Globus pallidus (tissue), 1 donor: Measurements from ENCODE around the gene ARRDC3.
"Not testable (repeated sequence)": the region's sequence is repeated elsewhere in the genome, so short reads cannot be mapped to it uniquely, and the experiment has no call there.

Source experiments
- DNase-seq: peaks from one replicate; pipeline ENCODE4 v3.0.0-alpha.2; 2015; ENCODE audit warnings: low spot score

The ARRDC3 gene

DNA sequence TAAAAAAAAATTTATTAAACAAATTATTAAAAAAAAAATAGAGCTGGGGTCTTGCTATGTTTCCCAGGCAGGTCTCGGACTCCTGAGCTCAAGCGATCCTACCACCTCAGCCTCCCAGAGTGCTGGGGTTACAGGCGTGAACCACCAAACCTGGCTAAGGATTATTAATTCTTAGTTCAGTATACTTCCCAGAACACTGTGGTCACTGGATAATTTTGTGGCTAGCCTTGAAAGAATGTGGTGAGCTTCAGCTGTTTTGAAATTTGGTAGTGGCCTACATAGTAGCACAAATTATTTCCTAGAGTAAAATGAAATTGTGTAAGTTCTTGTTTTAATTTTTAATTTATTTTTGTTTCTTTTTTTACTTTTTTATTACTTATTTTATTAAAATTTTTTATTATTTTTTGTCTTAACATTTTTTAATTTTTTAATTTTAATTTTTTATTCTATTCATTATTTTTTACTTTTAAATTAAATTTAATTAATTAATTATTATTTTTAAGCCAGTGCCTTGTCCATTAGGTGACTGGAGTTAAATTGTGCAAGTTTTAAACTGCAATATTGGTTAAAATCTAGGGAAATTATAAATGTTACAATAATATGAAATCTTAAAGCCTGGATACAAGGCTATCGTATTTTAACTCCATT is 23.0 kb downstream of the ARRDC3 start:
- no peak for DNase-seq

DNA sequence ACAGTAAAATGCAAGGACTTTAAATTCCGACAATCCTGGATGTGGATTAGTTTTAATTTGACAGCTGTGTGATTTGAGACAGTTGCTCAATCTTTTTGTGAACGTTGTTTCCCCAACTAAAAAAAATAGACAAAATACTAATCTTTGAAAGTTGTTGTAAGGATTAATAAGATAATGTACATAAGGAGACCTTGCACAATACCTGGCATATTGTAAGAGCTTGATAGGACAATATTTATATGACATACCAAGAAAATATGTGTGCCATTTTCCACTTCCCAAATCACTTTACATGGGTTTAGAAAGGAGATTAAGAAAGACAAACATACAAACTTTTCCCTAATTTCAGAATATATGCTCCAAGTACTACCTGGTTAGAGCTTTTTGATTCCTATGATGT is 25.3 kb downstream of the ARRDC3 start:
- DNase-seq, result no peak

DNA sequence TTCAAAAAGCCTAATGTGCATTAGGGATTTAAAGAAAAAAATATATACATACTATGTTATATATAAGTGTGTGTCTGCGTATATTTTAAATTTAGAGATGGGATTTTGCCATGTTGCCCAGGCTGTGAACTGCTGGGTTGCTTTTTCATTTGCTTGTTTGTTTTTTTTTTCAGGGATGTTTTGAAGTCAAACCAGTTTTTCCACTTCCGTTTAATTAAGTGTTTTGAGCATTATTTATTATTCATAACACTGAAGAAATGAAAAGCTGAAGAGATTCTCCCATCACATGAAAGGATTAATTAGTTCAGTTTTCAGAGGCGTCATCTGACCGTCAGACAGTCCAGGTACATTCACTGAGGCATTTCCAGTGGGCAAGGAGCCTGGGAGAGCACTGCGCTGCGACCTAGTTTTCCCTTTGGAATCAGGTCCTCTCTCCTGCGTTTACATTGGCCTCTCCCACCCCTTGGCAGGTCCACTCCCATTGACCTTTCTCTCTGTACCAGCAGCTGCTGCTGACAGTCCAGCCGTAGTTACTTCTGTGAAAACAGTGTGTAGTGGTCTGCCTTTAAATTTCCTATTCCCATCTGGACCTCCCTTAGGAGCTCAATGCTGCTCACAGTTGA is 26.0 kb downstream of the ARRDC3 start:
- no peak for DNase-seq

- DNase-seq, result not testable (repeated sequence)
These were observed 28.2 kb downstream of the ARRDC3 start for GRCh38 chr5:91354867-91355266.

DNA sequence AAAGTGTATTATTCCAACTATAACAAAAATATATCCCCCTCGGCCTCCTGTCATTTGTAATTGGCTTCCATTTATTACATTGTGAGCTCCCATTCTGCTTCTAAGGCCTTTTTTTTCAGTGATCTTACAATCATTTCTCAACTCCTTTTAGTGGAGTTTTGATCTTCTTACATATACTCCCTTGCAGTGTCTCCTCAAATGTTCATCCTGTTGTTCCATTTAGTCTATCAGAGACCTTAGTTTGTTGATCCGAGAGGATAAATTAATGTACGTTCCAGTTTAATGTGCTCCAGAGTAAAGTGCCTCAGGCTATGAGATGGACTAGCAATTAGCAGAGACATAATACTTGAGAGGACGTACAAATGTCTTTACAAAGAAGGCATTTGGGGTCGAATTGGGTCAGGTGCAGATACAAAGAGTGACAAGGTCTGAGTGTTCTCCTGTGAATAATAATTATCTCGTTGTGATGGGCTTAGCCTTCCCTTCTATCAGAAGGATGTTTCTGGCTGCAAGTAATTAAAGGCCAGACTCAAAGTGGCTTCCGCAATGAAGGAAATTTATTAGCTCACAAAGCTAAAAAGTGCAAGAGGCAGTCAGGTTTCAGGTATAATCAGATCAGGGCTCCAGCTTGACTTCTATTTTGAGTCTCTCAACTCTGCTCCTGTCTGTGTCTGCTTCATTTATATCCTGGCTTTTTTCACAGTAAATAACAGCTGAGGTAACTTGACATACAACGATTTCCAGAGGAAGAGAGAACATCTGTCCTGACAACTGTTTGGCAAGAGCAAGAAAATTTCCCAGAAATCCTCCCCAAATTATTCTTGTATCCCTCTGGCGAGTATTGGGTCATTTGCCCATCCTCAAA is 30.1 kb downstream of the ARRDC3 start:
- no peak for DNase-seq

GRCh38 chr5:91345461-91345860 is 37.7 kb downstream of the ARRDC3 start:
- no peak for DNase-seq

- DNase-seq, result not testable (repeated sequence)
These were observed 38.4 kb downstream of the ARRDC3 start for GRCh38 chr5:91344661-91345200.

DNA sequence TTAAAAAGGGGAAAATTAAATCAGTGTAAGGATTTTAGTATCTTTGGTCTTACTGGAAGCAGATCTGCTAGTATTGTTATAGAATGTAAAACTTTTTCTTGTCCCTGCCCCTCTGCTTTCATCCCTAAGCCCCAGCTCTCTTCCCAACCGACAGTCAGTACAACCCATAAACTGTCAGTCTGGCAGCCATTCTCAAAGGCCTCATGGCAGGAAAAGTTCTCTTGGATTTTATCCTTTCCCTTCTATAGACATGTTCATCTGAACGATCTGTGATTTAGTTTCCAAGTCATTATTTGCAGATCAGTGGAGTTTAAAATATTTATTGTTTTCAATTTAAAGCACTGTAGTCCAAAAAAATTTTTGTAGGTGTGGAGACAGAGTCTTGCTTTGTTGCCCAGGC is 39.2 kb downstream of the ARRDC3 start:
- DNase-seq, result no peak

DNA sequence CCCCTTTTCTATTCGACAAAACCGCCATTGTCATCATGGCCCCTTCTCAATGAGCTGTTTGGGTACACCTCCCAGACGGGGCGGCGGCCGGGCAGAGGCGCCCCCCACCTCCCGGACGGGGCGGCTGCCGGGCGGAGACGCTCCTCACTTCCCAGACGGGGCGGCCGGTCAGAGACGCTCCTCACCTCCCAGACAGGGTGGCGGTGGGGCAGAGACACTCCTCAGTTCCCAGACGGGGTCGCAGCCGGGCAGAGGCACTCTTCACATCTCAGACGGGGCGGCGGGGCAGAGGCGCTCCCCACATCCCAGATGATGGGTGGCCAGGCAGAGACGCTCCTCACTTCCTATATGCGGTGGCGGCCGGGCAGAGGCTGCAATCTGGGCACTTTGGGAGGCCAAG is 40.2 kb downstream of the ARRDC3 start:
- not testable (repeated sequence) for DNase-seq

DNA sequence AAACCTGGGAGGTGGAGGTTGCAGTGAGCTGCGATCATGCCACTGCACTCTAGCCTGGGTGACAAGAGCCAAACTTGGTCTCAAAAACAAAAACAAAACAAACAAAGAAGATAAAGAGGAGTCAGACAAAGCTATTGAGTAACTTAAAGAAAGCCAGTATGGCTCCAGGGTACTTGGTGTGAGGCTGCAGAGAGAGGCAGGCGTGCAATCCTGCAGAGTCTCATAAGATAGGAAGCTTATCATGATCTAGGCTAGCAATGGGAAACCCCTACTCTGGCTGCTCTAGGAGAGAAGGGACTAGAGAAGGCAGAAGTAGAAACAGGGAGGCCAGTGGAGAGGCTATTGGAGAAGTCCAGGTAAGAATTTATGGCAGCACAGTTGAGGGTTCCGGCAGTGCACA is 42.0 kb downstream of the ARRDC3 start:
- DNase-seq, result no peak

DNA sequence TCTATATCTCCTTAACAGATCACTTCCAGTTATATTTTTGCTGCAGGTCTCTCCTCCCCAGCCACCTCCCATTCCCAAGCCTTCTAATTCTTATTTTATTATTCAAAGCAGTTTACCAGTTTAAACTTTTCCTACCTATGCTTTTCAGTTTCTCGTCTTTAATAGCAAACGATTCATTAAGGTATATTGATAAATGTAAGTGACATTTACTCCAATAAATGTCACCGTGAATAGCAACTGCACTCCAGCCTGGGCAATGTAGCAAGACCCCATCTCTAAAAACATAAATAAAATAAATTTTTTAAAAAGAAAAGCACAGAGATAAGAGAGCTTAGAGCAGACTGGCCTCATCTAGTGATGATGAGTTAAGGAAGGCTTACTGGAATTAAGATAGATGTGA is 42.6 kb downstream of the ARRDC3 start:
- no peak for DNase-seq

GRCh38 chr5:91339063-91339705 is 43.9 kb downstream of the ARRDC3 start:
- peak; percentile 79 for DNase-seq

DNA sequence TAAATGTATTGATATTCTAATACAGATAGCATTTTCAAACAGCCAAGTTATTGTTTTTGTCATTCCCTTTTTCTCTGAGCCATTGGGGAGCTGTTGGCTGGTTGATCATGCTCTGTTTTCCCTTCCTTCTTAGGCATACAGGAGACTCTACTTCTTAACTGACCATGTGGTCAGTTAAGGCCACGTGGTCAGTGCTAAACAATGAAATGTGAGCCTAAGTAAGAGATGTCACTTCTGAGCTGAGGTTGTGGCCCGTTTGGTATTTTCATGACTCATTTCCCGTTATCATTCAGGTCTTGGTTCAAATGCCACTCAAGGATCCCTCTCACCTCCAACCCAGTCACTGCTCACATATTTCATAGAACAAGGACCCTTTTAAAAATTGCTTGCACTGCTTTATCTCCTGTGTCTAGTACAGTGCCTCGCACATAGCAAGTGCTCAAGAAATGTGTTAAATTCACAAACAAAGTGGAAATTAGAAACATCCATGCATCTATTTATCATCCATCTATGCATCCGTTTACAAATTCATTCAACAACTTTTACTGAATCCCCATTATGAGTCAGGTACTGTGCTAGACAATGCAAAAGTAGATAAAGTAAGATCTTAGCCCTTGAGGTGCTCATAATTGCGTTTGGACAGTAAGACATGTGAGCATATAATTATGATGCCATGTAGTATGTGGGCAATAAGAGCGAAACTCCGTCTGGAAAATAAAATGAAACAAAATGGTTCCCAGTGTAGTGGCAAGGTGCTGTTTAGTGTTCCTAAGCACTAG is 50.7 kb downstream of the ARRDC3 start:
- DNase-seq, result no peak

- no peak for DNase-seq
These were observed 51.4 kb downstream of the ARRDC3 start for GRCh38 chr5:91331705-91332104.

DNA sequence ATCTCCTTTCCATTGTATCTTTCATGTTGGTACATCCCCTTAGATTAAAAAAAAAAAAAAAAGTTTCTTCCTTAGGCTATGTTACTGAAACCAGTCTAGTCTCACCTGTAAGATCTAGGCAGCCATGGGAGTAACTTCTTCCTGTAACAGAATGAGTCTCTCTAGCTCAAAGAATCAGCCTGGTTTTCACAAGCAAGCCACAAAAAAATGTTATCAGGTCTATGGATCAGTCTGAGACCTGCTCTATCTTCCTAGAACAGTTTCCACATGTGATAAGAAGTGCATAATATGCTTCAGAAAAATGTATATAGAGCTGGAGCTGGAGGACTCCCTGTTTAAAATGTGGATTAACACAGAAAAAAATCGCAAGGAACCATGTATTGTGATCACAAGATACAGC is 53.8 kb downstream of the ARRDC3 start:
- no peak for DNase-seq

GRCh38 chr5:91328743-91329142 is 54.4 kb downstream of the ARRDC3 start:
- DNase-seq, result no peak

GRCh38 chr5:91322981-91323380 is 60.1 kb downstream of the ARRDC3 start:
- not testable (repeated sequence) for DNase-seq

DNA sequence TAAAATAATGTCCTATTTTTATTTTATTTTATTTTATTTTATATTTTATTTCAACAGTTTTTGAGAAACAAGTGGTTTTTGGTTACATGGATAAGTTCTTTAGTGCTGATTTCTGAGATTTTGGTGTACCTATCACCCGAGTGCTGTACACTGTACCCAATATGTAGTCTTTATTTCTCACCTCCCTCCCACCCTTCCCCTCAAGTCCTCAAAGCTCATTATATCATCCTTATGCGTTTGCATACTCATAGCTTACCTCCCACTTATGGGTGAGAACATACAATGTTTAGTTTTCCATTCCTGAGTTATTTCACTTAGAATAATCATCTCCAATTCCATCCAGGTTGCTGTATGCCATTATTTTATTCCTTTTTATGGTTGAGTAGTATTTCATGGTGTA is 63.5 kb downstream of the ARRDC3 start:
- DNase-seq, result no peak

- DNase-seq, result no peak
These were observed 64.4 kb downstream of the ARRDC3 start for GRCh38 chr5:91318724-91319123.
